Activated B cell treated with CpG ODN at 0.5 μM for 24 hours (primary cell): ENCODE data around the gene LRP8. TPM values are rescaled to one million over a fixed set of nuclear protein-coding genes. Genes with fewer than 3 reads are reported as not detected.

Experiments used
- ATAC-seq: fragments of 200-7000 bp; cut with Tn5 transposase; one replicate; pipeline ENCODE4 v1.10.0; 2021; ENCODE audit warnings: low read depth, mild to moderate bottlenecking, moderate library complexity
- CTCF ChIA-PET: fragments of 350-600 bp; sonication (Branson Sonifier 250); formaldehyde crosslinking; loops from one replicate; lab custom pipeline; 2021; ENCODE audit warnings: antibody characterized with exemption; lab: Charles Lee
- POLR2A ChIA-PET: fragments of 350-600 bp; sonication (Branson Sonifier 250); formaldehyde crosslinking; loops from one replicate; lab custom pipeline; 2021; ENCODE audit warnings: antibody characterized with exemption; lab: Charles Lee
- DNase-seq: peaks from one replicate; pipeline ENCODE4 v3.0.0; 2022
- H3K27ac Mint-ChIP-seq: one replicate; pipeline ENCODE4 v1.8.0; 2020; ENCODE audit warnings: mixed read lengths
- H3K27me3 Mint-ChIP-seq: one replicate; pipeline ENCODE4 v1.8.0; 2021; ENCODE audit warnings: mixed read lengths
- H3K36me3 Mint-ChIP-seq: one replicate; pipeline ENCODE4 v1.8.0; 2021; ENCODE audit warnings: low read depth, mixed read lengths
- H3K4me1 Mint-ChIP-seq: one replicate; pipeline ENCODE4 v1.8.0; 2021; ENCODE audit warnings: mixed read lengths
- H3K4me3 Mint-ChIP-seq: one replicate; pipeline ENCODE4 v1.8.0; 2020; ENCODE audit warnings: mild to moderate bottlenecking, mixed read lengths
- H3K9me3 Mint-ChIP-seq: one replicate; pipeline ENCODE4 v1.8.0; 2020; ENCODE audit warnings: mixed read lengths
- intact Hi-C: fragments of 100-400 bp; cut with micrococcal nuclease; formaldehyde crosslinking; loops from one replicate; pipeline ENCODE4 v1.15.1; 2024
- total RNA-seq: library from RNA; stranded (reverse); gene quantifications from 2 replicates; pipeline ENCODE4 v1.2.3, GENCODE V29; 2022
- TF ChIP-seq, protein P1 (sequence below): fragments of 200-600 bp; IDR thresholded peaks from one replicate; pipeline ENCODE4 v1.8.0; 2022; ENCODE audit warnings: antibody characterized with exemption, mild to moderate bottlenecking

Gene LRP8
- total RNA-seq, 1 donor from 2014 or later = 40.6 TPM

GRCh38 chr1:53244141-53244540, 83.7 kb downstream of the LRP8 start:
- Mint-ChIP-seq H3K9me3 (no peaks in the 10 kb centered on the region), H3K27me3 (no peaks in the 10 kb centered on the region), H3K4me1 (peaks cover 30% of the 10 kb centered on the region), H3K27ac (no peak overlapping the region), H3K36me3 (no peaks in the 10 kb centered on the region), H3K4me3 (no peak overlapping the region)
- DNase-seq (no peak), ATAC-seq (no peak)
- TF ChIP-seq, protein P1, sequence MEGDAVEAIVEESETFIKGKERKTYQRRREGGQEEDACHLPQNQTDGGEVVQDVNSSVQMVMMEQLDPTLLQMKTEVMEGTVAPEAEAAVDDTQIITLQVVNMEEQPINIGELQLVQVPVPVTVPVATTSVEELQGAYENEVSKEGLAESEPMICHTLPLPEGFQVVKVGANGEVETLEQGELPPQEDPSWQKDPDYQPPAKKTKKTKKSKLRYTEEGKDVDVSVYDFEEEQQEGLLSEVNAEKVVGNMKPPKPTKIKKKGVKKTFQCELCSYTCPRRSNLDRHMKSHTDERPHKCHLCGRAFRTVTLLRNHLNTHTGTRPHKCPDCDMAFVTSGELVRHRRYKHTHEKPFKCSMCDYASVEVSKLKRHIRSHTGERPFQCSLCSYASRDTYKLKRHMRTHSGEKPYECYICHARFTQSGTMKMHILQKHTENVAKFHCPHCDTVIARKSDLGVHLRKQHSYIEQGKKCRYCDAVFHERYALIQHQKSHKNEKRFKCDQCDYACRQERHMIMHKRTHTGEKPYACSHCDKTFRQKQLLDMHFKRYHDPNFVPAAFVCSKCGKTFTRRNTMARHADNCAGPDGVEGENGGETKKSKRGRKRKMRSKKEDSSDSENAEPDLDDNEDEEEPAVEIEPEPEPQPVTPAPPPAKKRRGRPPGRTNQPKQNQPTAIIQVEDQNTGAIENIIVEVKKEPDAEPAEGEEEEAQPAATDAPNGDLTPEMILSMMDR = no peak
- intact Hi-C loops = no loop called here
- CTCF ChIA-PET = no interaction called here
- POLR2A ChIA-PET = no interaction called here

DNA sequence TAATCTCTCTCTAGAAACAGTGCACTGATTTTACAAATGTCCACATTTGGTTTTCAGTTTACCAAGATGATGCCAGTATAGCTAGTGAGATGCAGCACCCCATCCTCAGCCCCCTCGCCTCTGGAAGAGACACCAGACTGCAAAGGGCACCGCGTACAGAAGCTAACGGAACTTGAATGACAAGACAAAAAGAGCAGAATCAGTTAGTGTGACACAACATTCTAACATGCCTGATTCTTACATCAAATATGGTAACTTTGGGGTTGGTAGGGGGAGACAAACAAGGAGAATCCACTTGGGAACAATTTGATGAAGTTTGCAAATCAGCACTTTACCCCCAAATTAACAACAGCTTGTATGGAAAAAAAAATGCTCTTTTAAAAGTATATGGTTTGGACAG, 85.5 kb downstream of the LRP8 start:
- Mint-ChIP-seq H3K9me3 (no peaks in the 10 kb centered on the region), H3K4me1 (peaks cover 43% of the 10 kb centered on the region), H3K27me3 (no peaks in the 10 kb centered on the region), H3K36me3 (peaks cover 9% of the 10 kb centered on the region), H3K27ac (no peak overlapping the region), H3K4me3 (no peak overlapping the region)
- ATAC-seq (no peak), DNase-seq (no peak)
- ChIA-PET POLR2A (no interaction called here), CTCF (no interaction called here)
- intact Hi-C loops = no loop called here
- TF ChIP-seq, protein P1 = no peak

DNA sequence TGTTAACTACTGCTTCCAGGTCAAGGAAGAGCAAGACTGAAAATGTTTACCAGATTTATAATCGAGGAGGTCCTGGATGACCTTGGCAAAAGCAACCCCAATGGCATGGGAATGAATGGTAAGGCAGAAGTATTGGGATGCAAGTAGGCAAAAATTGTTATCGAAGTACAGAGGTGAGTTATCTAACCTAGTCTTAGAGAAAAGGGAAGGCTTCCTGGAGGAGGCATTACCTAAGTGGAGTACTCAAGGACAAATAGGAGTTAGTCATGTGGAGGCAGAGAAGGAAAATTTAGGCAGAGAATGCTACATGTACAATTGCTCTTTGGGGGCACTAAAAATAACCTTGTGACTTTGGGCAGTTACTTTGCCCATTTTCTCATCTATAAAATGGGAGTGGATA, 86.0 kb downstream of the LRP8 start:
- DNase-seq = no peak
- Mint-ChIP-seq H3K36me3 (peaks cover 9% of the 10 kb centered on the region), H3K4me3 (no peak overlapping the region), H3K4me1 (peaks cover 40% of the 10 kb centered on the region), H3K27me3 (no peaks in the 10 kb centered on the region), H3K9me3 (no peaks in the 10 kb centered on the region), H3K27ac (no peak overlapping the region)
- TF ChIP-seq, protein P1 = no peak
- POLR2A ChIA-PET = no interaction called here
- no peak for ATAC-seq
- CTCF ChIA-PET = no interaction called here
- intact Hi-C loops = no loop called here

GRCh38 chr1:53238197-53239155, 89.4 kb downstream of the LRP8 start, which contains the start of gene MAGOH:
MAGOH (minus strand) TSS chr1:53238518; CDS start chr1:53238448, 70 bp downstream.
- peak within 1 kb of the TSS; percentile 97 for H3K4me3 Mint-ChIP-seq
- H3K36me3 Mint-ChIP-seq = peaks cover 36% of the 10 kb centered on the region
- H3K4me1 Mint-ChIP-seq = peaks cover 32% of the 10 kb centered on the region
- no peaks in the 10 kb centered on the region for H3K27me3 Mint-ChIP-seq
- DNase-seq (peak; percentile 93), ATAC-seq (peak; percentile 100)
- intact Hi-C loops = loop anchor here (1.0 to 2.0 kb wide), 5 partner anchors 18 to 814 kb away; partner anchors contain the start of genes CPT2, CZIB, TCEANC2 and TMEM59
- TF ChIP-seq, protein P1 = no peak
- peak within 1 kb of the TSS; percentile 91 for H3K27ac Mint-ChIP-seq
- CTCF ChIA-PET = no interaction called here
- POLR2A ChIA-PET = interaction anchor here (0.6 to 1.9 kb wide), 6 partner anchors 8 to 514 kb away, joined by 3 to 16 read pairs (median 6); partner anchors contain the start of gene CZIB
- no peaks in the 10 kb centered on the region for H3K9me3 Mint-ChIP-seq

DNA sequence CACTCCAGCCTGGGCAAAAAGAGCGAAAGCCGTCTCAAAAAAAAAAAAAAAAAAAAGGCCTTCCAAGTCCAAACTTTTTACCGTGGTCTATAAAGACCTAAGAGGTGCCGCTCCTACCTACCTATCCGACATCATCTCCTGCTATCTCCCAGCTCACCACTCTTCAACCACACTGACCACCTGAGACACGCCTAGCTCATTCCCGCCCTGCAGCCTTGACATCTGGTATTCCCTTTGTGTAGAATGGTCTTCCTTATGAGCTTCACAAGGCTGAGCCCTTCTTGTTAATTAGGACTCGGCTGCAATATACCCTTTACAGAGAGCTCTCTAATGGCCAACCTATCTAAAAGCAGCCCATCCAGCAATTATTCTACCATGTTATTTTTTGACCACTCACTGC, 90.2 kb downstream of the LRP8 start:
- peak overlapping the region; percentile 97 for H3K4me3 Mint-ChIP-seq

More for the DNA sequence above, 90.2 kb downstream of the LRP8 start:
- Mint-ChIP-seq H3K27ac (peak overlapping the region; percentile 91), H3K9me3 (no peaks in the 10 kb centered on the region), H3K27me3 (no peaks in the 10 kb centered on the region), H3K36me3 (peaks cover 44% of the 10 kb centered on the region), H3K4me1 (peaks cover 32% of the 10 kb centered on the region)
- no peak for ATAC-seq
- POLR2A ChIA-PET = interaction anchor here (0.6 to 1.9 kb wide), 5 partner anchors 17 to 89 kb away, joined by 3 to 16 read pairs (median 4); partner anchors contain the start of gene CZIB
- CTCF ChIA-PET = no interaction called here
- TF ChIP-seq, protein P1 = no peak
- DNase-seq = no peak
- intact Hi-C loops = loop anchor here (1.0 to 2.0 kb wide), 5 partner anchors 17 to 815 kb away; partner anchors contain the start of genes CPT2, CZIB, TCEANC2 and TMEM59
